ENCODE results near the gene CCDC71L.

DNA sequence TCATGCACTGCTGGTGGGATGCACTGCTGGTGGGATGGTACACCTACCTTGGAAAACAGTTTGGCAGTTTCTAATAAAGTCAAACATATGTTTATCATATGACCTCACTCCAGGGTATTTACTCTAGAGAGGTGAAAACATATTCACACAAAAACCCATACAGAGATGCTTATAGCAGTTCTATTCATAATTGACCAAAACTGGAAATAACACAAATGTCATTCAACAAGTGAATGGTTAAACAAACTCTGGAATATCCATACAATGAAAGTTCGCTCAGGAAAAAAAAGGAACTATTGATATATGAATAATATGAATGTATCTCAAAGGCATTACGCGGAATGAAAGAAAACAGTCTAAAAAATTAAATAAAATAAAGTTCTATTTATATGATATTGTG is 19.5 kb downstream of the CCDC71L start:
- TF ChIP-seq CTCF (IDR thresholded peaks at IDR 0.05; ENCODE audit: poor library complexity) = no peak
- no peak for TF ChIP-seq EZH2 (IDR thresholded peaks at IDR 0.05; ENCODE audit: borderline replicate concordance)

All from hepatocyte (in vitro differentiated cells).